Fibroblast of lung (primary cell): ENCODE results near the gene NACAD.

Experiments
- EZH2 ChIP-seq: IDR thresholded peaks from 2 replicates; pipeline ENCODE4 v1.5.1; 2012; ENCODE audit warnings: low read length, control low read depth, mild to moderate bottlenecking; ENCODE audit errors: missing control alignments
- TF ChIP-seq, protein P1 (sequence below), 2 donors: IDR thresholded peaks in 1 of 2; conservative IDR thresholded peaks in 1 of 2; 1 replicate in 1 of 2; 2 replicates in 1 of 2; pipeline ENCODE4 v1.5.1; 2011 to 2012; ENCODE audit warnings: low read length in 2 of 2, control low read depth in 1 of 2, inconsistent platforms in 1 of 2, low read depth in 1 of 2, mild to moderate bottlenecking in 1 of 2

DNA sequence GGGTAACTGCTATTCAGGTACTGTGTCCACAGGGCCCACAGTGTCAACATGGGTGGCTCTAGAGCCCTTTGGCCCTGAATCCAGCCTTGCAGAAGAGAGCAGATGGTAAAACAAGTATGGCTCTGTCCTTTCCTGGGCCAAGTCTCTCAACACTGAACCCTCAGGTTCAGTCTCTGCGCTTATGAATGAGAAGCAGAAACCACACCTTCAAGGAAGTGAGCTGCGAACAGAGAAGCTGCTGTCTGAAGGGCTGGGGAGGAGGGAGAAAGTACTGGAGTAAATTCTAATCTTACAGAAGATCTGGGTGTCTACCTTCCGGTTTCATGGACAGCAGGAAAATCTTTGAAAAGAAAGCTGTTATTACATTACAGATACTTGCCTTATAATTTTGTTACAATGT lies 18.6 kb upstream of the NACAD start:
- TF ChIP-seq, protein P1, sequence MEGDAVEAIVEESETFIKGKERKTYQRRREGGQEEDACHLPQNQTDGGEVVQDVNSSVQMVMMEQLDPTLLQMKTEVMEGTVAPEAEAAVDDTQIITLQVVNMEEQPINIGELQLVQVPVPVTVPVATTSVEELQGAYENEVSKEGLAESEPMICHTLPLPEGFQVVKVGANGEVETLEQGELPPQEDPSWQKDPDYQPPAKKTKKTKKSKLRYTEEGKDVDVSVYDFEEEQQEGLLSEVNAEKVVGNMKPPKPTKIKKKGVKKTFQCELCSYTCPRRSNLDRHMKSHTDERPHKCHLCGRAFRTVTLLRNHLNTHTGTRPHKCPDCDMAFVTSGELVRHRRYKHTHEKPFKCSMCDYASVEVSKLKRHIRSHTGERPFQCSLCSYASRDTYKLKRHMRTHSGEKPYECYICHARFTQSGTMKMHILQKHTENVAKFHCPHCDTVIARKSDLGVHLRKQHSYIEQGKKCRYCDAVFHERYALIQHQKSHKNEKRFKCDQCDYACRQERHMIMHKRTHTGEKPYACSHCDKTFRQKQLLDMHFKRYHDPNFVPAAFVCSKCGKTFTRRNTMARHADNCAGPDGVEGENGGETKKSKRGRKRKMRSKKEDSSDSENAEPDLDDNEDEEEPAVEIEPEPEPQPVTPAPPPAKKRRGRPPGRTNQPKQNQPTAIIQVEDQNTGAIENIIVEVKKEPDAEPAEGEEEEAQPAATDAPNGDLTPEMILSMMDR (conservative IDR thresholded peaks at IDR 0.05 in 1 of 2, IDR thresholded peaks at IDR 0.05 in 1 of 2; ENCODE audit: low read depth in 1 of 2, low read length in 2 of 2): no peak
- no peak for TF ChIP-seq EZH2
